Measurements from ENCODE around the gene NR2F2. TPM values are rescaled to one million over a fixed set of nuclear protein-coding genes. Genes with fewer than 3 reads are reported as not detected.

NR2F2 gene
- polyA plus RNA-seq, 1 of the 3 experiments (the other 2 are of a cell fraction), result 3.9 TPM

DNA sequence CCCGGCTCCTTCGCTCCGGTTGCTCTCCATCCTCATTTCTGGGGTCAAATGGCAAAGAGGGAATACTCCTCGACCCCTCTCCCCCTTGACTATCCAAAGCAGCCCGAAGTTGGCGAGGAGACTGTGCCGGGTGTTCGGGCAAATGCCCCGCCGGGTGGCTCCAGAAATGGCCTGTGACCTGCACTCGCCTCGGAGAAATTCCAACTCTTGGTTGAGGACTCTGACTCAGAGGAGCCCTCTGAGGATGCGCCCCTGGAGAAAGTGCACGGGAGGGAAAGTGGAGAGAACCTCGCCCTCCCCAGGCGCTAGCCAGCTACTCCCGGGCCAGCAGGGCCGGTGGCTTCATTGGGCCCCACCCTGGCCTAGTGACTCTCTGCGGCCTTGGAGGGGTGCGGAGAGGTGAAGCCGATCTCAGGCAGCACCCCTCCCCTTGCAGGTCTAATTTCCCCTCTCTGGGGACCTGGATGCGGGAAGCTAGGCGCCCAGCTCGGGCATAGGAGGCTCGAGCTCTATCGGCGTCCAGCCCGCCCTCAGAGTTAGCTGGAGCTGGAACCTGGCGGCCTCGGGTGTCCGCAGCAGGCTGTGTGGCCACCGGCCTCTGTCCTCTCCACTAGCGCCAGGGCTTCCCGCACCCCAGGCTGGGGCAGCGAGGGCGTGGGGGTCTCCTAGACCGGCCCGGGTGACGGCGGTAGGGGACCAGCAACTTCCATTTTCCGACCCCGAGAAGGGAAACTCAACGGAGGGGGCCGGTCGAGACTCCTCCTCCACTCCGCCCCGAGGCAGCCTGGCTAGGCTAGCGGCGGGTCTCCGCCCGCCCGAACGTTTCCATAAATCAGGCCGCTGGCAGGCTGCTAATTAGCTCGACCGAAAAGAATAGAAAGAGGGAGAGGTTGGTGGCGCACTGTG lies 29.4 kb downstream of the NR2F2 start:
- H3K27ac ChIP-seq (ENCODE audit: low read depth in 2 of 2, low read length in 1 of 2), result no peak overlapping the region
- peak overlapping the region; percentile 19; the same call in 1 of the 2 replicates for H3K4me2 ChIP-seq
- H3K36me3 ChIP-seq (replicated peaks in 1 of 2; ENCODE audit: control insufficient read depth in 1 of 2, insufficient read depth in 2 of 2, low read length in 1 of 2), result no peaks in the 10 kb centered on the region
- no peak overlapping the region for H3K4me3 ChIP-seq (ENCODE audit: low read depth in 2 of 2, low read length in 1 of 2)
- peaks cover 0 to 4% of the 10 kb centered on the region in 2 experiments; a peak in 1 of 4 replicates for H3K4me1 ChIP-seq (ENCODE audit: control insufficient read depth in 1 of 2, insufficient read depth in 2 of 2, low read depth in 1 of 2, low read length in 1 of 2)
- H3K79me2 ChIP-seq (ENCODE audit: insufficient read depth), result no peaks in the 10 kb centered on the region
- H2AFZ ChIP-seq (ENCODE audit: low read depth), result no peak overlapping the region
- H4K20me1 ChIP-seq (ENCODE audit: insufficient read depth), result no peaks in the 10 kb centered on the region
- H3K9me3 ChIP-seq, result no peaks in the 10 kb centered on the region
- ChIA-PET POLR2A (no interaction called here), CTCF (interaction anchor here (1.0 to 1.1 kb wide), 2 partner anchors 14 to 225 kb away, joined by 3 to 5 read pairs; no protein-coding TSS in a partner anchor)
- no peak overlapping the region for H3K9ac ChIP-seq
- DNase-seq, result peak; percentile 24
- 23% methylated on average over 26 of the region's 57 CpGs for WGBS (ENCODE audit: low lambda C conversion rate)
- H3K9me2 ChIP-seq, result no peaks in the 10 kb centered on the region
- H3F3A ChIP-seq (replicated peaks; ENCODE audit: insufficient read depth), result no peaks in the 10 kb centered on the region
- TF ChIP-seq, protein P1, sequence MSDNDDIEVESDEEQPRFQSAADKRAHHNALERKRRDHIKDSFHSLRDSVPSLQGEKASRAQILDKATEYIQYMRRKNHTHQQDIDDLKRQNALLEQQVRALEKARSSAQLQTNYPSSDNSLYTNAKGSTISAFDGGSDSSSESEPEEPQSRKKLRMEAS (IDR thresholded peaks at IDR 0.05; ENCODE audit: low read depth), result no peak
- TF ChIP-seq EZH2phosphoT487 (IDR thresholded peaks at IDR 0.05; ENCODE audit: borderline replicate concordance, low read depth), result peak; percentile 11; the same call in 1 of the 2 replicates
- peaks cover 90% of the 10 kb centered on the region for H3K27me3 ChIP-seq (ENCODE audit: insufficient read depth)

DNA sequence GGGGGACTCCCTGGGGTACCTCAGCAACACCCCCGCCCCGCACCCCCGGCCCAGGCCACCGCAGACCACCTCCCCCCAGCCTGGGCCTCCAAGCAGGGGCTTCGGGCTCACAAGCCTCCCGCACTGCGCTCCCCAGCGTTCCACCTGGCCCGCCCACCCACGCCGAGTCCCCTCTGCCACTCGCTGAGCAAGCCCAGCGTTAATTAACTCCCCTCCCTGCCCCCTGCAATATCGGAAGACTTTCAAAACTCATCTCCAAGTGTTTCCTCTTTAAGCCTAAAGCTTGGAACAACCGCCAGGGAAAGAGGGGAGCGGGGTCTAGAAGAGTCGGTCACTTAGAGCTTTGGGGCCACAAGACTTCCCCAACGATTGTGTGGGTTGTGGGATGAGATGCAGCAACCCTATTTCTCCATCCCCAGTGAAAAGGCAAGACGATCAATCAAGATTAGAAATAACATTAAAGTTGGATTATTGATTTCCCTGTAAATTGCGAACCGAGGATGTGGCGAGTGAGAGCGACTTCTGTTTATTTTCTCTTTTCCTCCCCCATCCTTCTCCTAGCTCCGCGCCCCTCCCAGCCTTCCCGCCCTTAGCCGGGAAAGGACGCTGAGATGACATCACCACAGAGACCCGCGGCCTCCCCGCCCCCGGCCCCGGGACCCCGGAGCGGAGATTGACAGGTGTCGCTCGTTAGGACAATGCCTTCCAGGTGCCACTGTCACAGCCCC lies 30.2 kb downstream of the NR2F2 start:
- Histone ChIP-seq H3K4me1 (ENCODE audit: control insufficient read depth in 1 of 2, insufficient read depth in 2 of 2, low read depth in 1 of 2, low read length in 1 of 2) (peaks cover 0 to 4% of the 10 kb centered on the region in 2 experiments; a peak in 1 of 4 replicates), H3K9ac (no peak overlapping the region), H3K36me3 (replicated peaks in 1 of 2; ENCODE audit: control insufficient read depth in 1 of 2, insufficient read depth in 2 of 2, low read length in 1 of 2) (no peaks in the 10 kb centered on the region), H3F3A (replicated peaks; ENCODE audit: insufficient read depth) (no peaks in the 10 kb centered on the region), H3K27ac (ENCODE audit: low read depth in 2 of 2, low read length in 1 of 2) (no peak overlapping the region), H3K4me3 (ENCODE audit: low read depth in 2 of 2, low read length in 1 of 2) (no peak overlapping the region), H3K9me3 (no peaks in the 10 kb centered on the region), H2AFZ (ENCODE audit: low read depth) (no peak overlapping the region), H3K4me2 (no peak overlapping the region), H3K9me2 (no peaks in the 10 kb centered on the region), H4K20me1 (ENCODE audit: insufficient read depth) (no peaks in the 10 kb centered on the region), H3K27me3 (ENCODE audit: insufficient read depth) (peaks cover 90% of the 10 kb centered on the region), H3K79me2 (ENCODE audit: insufficient read depth) (no peaks in the 10 kb centered on the region)
- no peak for TF ChIP-seq POLR2AphosphoS5 (IDR thresholded peaks at IDR 0.05; ENCODE audit: low read depth, low read length)
- no peak for TF ChIP-seq JUND (IDR thresholded peaks at IDR 0.05)
- TF ChIP-seq, protein P2, sequence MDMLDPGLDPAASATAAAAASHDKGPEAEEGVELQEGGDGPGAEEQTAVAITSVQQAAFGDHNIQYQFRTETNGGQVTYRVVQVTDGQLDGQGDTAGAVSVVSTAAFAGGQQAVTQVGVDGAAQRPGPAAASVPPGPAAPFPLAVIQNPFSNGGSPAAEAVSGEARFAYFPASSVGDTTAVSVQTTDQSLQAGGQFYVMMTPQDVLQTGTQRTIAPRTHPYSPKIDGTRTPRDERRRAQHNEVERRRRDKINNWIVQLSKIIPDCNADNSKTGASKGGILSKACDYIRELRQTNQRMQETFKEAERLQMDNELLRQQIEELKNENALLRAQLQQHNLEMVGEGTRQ (IDR thresholded peaks at IDR 0.05; ENCODE audit: borderline replicate concordance, low read depth, low read length), result no peak
- no peak for TF ChIP-seq NRF1 (IDR thresholded peaks at IDR 0.05; ENCODE audit: low read depth, low read length)
- TF ChIP-seq YY1 (IDR thresholded peaks at IDR 0.05; ENCODE audit: low read depth), result no peak
- no peak for TF ChIP-seq SIN3A (IDR thresholded peaks at IDR 0.05; ENCODE audit: borderline replicate concordance, low read depth, low read length)
- no peak for TF ChIP-seq RXRA (IDR thresholded peaks at IDR 0.05; ENCODE audit: borderline replicate concordance, low read depth)
- peak; percentile 22 for DNase-seq
- ChIA-PET CTCF (interaction anchor here (0.6 to 1.0 kb wide), 3 partner anchors 224 to 1179 kb away, joined by 3 to 5 read pairs (median 4); no protein-coding TSS in a partner anchor), POLR2A (no interaction called here)
- WGBS (ENCODE audit: low lambda C conversion rate), result 21% methylated on average over 31 of the region's 37 CpGs
